GM12875 (cell line): ENCODE measurements around the gene RELCH.

Experiments
- H3K4me3 ChIP-seq: one replicate; pipeline ENCODE4 v1.5.1; 2011; ENCODE audit warnings: low read depth, low read length, control low read depth
- TF ChIP-seq, protein P1 (sequence below): IDR thresholded peaks from 2 replicates; pipeline ENCODE4 v1.5.1; 2011; ENCODE audit warnings: low read depth, mild to moderate bottlenecking, control low read depth, inconsistent platforms, low read length, moderate library complexity, borderline replicate concordance; ENCODE audit not compliant: insufficient read depth

The RELCH gene

DNA sequence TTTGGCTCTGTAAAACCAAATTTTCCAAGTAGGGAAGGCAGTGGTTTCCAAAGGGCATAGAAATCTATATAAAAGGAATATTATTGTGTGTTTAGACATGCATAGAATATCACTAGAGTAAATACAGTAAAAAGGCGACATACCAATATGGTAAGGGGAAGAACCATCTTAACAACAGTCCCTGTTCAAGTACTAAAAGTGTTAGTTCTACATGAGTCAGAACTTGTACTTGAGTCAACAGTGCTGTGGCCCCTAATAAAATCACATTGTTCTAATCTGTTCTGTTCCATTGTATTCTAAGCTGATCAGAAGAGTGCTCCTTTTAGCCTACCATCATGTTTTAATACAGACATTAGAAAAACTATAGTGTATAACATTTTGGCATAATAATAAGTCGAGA lies 102.0 kb downstream of the RELCH start:
- TF ChIP-seq, protein P1, sequence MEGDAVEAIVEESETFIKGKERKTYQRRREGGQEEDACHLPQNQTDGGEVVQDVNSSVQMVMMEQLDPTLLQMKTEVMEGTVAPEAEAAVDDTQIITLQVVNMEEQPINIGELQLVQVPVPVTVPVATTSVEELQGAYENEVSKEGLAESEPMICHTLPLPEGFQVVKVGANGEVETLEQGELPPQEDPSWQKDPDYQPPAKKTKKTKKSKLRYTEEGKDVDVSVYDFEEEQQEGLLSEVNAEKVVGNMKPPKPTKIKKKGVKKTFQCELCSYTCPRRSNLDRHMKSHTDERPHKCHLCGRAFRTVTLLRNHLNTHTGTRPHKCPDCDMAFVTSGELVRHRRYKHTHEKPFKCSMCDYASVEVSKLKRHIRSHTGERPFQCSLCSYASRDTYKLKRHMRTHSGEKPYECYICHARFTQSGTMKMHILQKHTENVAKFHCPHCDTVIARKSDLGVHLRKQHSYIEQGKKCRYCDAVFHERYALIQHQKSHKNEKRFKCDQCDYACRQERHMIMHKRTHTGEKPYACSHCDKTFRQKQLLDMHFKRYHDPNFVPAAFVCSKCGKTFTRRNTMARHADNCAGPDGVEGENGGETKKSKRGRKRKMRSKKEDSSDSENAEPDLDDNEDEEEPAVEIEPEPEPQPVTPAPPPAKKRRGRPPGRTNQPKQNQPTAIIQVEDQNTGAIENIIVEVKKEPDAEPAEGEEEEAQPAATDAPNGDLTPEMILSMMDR, result no peak
- H3K4me3 ChIP-seq, result no peak overlapping the region

DNA sequence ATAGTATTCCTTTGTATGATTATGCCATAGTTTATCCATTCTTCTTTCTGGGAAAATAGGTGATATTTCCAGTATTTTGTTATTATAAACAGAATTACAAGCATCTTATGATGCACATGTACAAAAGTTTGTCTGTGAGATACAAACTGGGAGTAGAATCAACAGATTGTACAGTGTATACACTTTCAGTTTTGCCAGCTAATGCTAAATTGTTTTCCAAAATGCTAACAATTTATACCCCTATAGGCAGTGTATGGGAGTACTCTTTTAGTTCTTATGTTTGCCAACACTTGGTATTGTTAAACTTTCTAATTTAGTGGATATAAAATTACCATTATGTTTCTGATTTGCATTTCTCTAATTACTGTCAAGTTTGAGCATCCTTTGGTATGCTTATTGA lies 107.0 kb downstream of the RELCH start:
- TF ChIP-seq, protein P1, result no peak
- no peak overlapping the region for H3K4me3 ChIP-seq

DNA sequence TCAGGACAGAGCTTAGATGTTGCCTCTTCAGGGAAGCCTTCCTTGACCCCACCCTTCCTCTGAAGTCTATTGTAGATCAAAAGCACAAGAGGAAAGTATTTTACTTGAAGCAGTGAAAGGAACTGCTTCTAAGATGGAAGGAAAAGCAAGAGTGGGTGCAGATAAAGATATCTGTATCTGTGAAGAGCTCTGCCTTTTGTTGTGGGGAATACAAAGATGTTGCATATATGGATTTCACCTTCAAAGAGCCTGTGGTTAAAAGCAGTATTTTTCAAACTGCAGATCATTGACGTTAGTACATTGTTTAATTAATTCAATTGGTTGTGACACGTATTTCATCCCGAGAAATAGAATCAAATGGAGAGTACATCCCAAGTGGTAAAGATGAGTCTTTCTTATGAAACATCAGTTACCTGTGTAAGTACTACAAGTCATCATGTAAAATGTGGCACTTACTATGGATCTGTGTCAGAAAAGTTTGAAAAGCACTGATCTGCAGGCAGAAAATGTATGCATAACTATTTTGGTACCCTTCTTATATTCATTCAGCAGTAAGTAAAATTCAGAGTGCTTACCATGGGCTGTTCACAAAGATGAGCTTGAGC lies 113.4 kb downstream of the RELCH start:
- H3K4me3 ChIP-seq, result no peak overlapping the region
- TF ChIP-seq, protein P1, result no peak

DNA sequence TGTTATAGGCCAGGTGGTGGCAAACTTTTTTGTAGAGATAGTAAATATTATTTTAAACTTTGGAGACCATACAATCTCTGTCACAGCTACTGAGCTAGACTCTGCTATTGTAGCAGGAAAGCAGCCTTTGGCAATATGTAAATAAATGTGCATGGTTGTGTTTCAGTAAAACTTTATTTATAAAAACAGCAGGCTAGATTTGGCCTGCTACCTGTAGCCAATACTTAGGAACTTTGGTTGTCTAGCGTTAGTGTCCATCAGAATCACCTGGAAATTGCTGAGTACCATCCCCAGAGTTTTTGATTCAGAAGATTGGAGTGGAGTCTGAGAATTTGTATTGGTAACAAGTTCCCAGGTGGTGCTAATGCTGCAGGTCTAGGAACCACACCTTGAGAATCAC lies 114.3 kb downstream of the RELCH start:
- no peak overlapping the region for H3K4me3 ChIP-seq
- TF ChIP-seq, protein P1, result no peak

DNA sequence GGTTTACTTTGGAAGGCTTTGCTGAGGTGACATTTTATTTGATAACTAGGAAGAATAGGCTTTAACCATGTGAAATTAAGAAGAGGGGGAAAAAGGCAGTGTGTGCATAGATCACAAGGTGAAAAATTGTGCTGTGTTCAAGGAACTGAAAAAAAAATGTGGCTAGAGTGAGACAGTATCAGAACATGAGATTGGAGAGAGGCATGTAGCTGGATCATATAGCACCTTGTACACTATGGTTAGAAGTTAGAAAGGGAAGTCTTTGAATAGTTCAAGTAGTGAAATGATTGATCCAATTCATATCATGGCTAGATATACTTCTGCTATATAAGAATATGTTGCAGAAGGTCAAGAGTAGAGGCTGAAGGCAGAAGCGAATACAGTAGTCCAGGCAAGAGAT lies 125.8 kb downstream of the RELCH start:
- TF ChIP-seq, protein P1, result no peak
- no peak overlapping the region for H3K4me3 ChIP-seq

DNA sequence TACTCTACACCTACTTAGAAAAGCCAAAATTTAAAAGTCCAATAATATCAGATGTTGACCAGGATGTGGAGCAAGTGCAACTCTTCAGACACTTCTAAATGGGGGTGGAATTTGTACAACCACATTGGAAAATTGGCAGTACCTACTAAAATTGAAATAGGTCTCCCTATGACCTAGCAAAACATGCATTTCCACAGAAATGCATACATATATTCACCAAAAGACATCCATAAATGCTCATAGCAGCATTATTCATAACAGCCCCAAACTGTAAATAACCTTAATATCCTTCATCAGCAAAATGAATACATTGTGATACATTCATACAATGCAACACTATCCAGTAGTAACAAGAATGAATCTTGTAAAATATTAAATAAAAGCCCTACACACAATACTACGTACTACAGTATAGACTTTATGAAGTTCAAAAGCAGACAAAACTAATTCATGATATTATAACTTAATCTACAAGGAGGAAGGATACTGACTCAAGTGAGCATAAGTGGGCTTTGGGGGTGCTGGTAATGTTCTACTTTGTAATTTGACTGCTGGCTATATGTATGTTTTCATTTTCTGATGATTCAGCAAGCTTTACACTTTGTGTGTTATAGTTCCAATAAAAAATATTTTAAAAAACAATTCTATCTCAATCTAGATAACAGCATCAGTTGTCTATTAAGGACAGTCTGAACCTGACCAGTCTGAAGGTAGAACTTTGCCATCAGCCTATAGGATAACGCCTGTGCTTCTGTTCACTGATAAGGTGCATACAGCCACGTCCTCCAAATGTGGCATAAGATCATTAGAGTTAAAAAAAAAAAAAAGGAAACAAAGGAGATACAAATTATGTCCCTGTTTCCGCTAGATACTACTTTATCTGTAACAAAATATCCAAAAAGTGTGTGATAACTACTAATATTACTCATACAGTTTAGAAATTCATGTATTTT lies 131.4 kb downstream of the RELCH start:
- H3K4me3 ChIP-seq, result no peak overlapping the region
- TF ChIP-seq, protein P1, result no peak

DNA sequence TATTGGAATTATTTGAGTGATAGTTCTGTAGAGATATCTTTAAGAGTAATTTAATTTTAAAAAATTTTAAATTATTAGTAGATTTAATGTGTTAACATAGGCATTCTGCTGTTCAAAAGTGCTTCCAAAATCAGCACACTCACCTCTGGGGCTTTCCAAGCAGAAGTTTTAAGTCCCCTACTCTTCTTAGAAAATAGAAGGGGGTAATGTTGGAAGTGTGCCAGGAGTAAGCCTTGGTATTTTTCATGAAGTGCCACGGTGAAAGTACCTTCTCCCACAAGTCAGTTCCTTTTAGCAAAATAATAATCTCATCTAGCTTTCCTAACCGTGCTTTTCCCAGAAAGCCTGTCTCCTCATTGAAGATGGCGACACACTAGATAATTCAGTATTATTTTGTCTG lies 134.1 kb downstream of the RELCH start:
- TF ChIP-seq, protein P1, result no peak
- H3K4me3 ChIP-seq, result no peak overlapping the region
